Measurements from ENCODE around the gene ATG16L1.

Gene ATG16L1

GRCh38 chr2:233217892-233218377, 33.5 kb upstream of the ATG16L1 start:
- H3K4me3 ChIP-seq (ENCODE audit: insufficient read depth in 1 of 2, low read depth in 1 of 2, low read length in 2 of 2) = no peak overlapping the region
- H4K8ac ChIP-seq (ENCODE audit: low read length) = no peak overlapping the region
- H3K36me3 ChIP-seq (ENCODE audit: control insufficient read depth in 1 of 2, insufficient read depth in 2 of 2, low read depth in 1 of 2, low read length in 2 of 2) = no peaks in the 10 kb centered on the region
- no peaks in the 10 kb centered on the region for H3K4me1 ChIP-seq (ENCODE audit: control insufficient read depth, insufficient read depth, low read depth, low read length)
- no peak overlapping the region for H3K4me2 ChIP-seq (ENCODE audit: low read length, poor library complexity, severe bottlenecking)
- H2AK5ac ChIP-seq (ENCODE audit: low read length, severe bottlenecking) = no peak overlapping the region
- H3K14ac ChIP-seq (ENCODE audit: low read length in 2 of 2) = no peak overlapping the region
- no peaks in the 10 kb centered on the region for H3K9me3 ChIP-seq (ENCODE audit: control insufficient read depth, low read length)
- H3K23ac ChIP-seq (ENCODE audit: low read length in 2 of 2) = no peak overlapping the region
- no peak overlapping the region for H2BK5ac ChIP-seq (ENCODE audit: low read depth, low read length, poor library complexity, severe bottlenecking)
- H3K27me3 ChIP-seq (ENCODE audit: control insufficient read depth in 1 of 2, insufficient read depth in 1 of 2, low read length in 2 of 2) = peaks cover 3 to 13% of the 10 kb centered on the region in 2 experiments
- no peak overlapping the region for H3K4ac ChIP-seq (ENCODE audit: low read depth in 1 of 2, low read length in 2 of 2)
- no peak overlapping the region for H3K18ac ChIP-seq (ENCODE audit: low read depth in 1 of 2, low read length in 2 of 2)
- DNase-seq = no peak
- H3K27ac ChIP-seq (ENCODE audit: low read length, poor library complexity, severe bottlenecking) = no peak overlapping the region
- no peak overlapping the region for H4K91ac ChIP-seq (ENCODE audit: low read length)
- H2BK15ac ChIP-seq (ENCODE audit: low read depth, poor library complexity, severe bottlenecking) = no peak overlapping the region
- no peaks in the 10 kb centered on the region for H3K79me1 ChIP-seq (replicated peaks; ENCODE audit: low read length, poor library complexity, severe bottlenecking)
- no peak overlapping the region for H2AFZ ChIP-seq (ENCODE audit: low read depth, low read length)
- H2BK12ac ChIP-seq (ENCODE audit: low read length in 2 of 2) = no peak overlapping the region
- H2BK120ac ChIP-seq (ENCODE audit: low read depth, low read length) = no peak overlapping the region
- 90% methylated on average over 8 of the region's 8 CpGs for WGBS
- no peak overlapping the region for H3K9ac ChIP-seq (ENCODE audit: low read length)

GRCh38 chr2:233218836-233219235, 32.6 kb upstream of the ATG16L1 start:
- no peak overlapping the region for H2BK15ac ChIP-seq (ENCODE audit: low read depth, poor library complexity, severe bottlenecking)
- H2BK120ac ChIP-seq (ENCODE audit: low read depth, low read length) = no peak overlapping the region
- no peak overlapping the region for H3K27ac ChIP-seq (ENCODE audit: low read length, poor library complexity, severe bottlenecking)
- no peak overlapping the region for H3K14ac ChIP-seq (ENCODE audit: low read length in 2 of 2)
- H4K8ac ChIP-seq (ENCODE audit: low read length) = no peak overlapping the region
- H3K27me3 ChIP-seq (ENCODE audit: control insufficient read depth in 1 of 2, insufficient read depth in 1 of 2, low read length in 2 of 2) = peaks cover 6 to 17% of the 10 kb centered on the region in 2 experiments
- H2AK5ac ChIP-seq (ENCODE audit: low read length, severe bottlenecking) = no peak overlapping the region
- no peak overlapping the region for H3K4me3 ChIP-seq (ENCODE audit: insufficient read depth in 1 of 2, low read depth in 1 of 2, low read length in 2 of 2)
- peak overlapping the region; percentile 64 for H2AFZ ChIP-seq (ENCODE audit: low read depth, low read length)
- no peak overlapping the region for H3K9ac ChIP-seq (ENCODE audit: low read length)
- 87% methylated on average over 6 of the region's 6 CpGs for WGBS
- H3K79me1 ChIP-seq (replicated peaks; ENCODE audit: low read length, poor library complexity, severe bottlenecking) = no peaks in the 10 kb centered on the region
- H3K4me2 ChIP-seq (ENCODE audit: low read length, poor library complexity, severe bottlenecking) = no peak overlapping the region
- H3K18ac ChIP-seq (ENCODE audit: low read depth in 1 of 2, low read length in 2 of 2) = no peak overlapping the region
- no peak overlapping the region for H4K91ac ChIP-seq (ENCODE audit: low read length)
- no peak overlapping the region for H2BK12ac ChIP-seq (ENCODE audit: low read length in 2 of 2)
- DNase-seq = no peak
- H3K23ac ChIP-seq (ENCODE audit: low read length in 2 of 2) = no peak overlapping the region
- no peak overlapping the region for H3K4ac ChIP-seq (ENCODE audit: low read depth in 1 of 2, low read length in 2 of 2)
- H2BK5ac ChIP-seq (ENCODE audit: low read depth, low read length, poor library complexity, severe bottlenecking) = no peak overlapping the region
- no peaks in the 10 kb centered on the region for H3K9me3 ChIP-seq (ENCODE audit: control insufficient read depth, low read length)
- no peaks in the 10 kb centered on the region for H3K4me1 ChIP-seq (ENCODE audit: control insufficient read depth, insufficient read depth, low read depth, low read length)
- H3K36me3 ChIP-seq (ENCODE audit: control insufficient read depth in 1 of 2, insufficient read depth in 2 of 2, low read depth in 1 of 2, low read length in 2 of 2) = no peaks in the 10 kb centered on the region

- Histone ChIP-seq H3K23ac (ENCODE audit: low read length in 2 of 2) (no peak overlapping the region), H3K9ac (ENCODE audit: low read length) (no peak overlapping the region), H3K4ac (ENCODE audit: low read depth in 1 of 2, low read length in 2 of 2) (no peak overlapping the region), H3K9me3 (ENCODE audit: control insufficient read depth, low read length) (no peaks in the 10 kb centered on the region), H2BK15ac (ENCODE audit: low read depth, poor library complexity, severe bottlenecking) (no peak overlapping the region), H3K4me1 (ENCODE audit: control insufficient read depth, insufficient read depth, low read depth, low read length) (no peaks in the 10 kb centered on the region), H3K79me1 (replicated peaks; ENCODE audit: low read length, poor library complexity, severe bottlenecking) (no peaks in the 10 kb centered on the region), H3K27ac (ENCODE audit: low read length, poor library complexity, severe bottlenecking) (no peak overlapping the region), H3K14ac (ENCODE audit: low read length in 2 of 2) (no peak overlapping the region), H2BK5ac (ENCODE audit: low read depth, low read length, poor library complexity, severe bottlenecking) (no peak overlapping the region), H4K91ac (ENCODE audit: low read length) (no peak overlapping the region), H3K4me2 (ENCODE audit: low read length, poor library complexity, severe bottlenecking) (no peak overlapping the region), H2BK12ac (ENCODE audit: low read length in 2 of 2) (no peak overlapping the region), H3K36me3 (ENCODE audit: control insufficient read depth in 1 of 2, insufficient read depth in 2 of 2, low read depth in 1 of 2, low read length in 2 of 2) (no peaks in the 10 kb centered on the region), H4K8ac (ENCODE audit: low read length) (no peak overlapping the region), H2AFZ (ENCODE audit: low read depth, low read length) (no peak overlapping the region), H3K18ac (ENCODE audit: low read depth in 1 of 2, low read length in 2 of 2) (no peak overlapping the region), H3K27me3 (ENCODE audit: control insufficient read depth in 1 of 2, insufficient read depth in 1 of 2, low read length in 2 of 2) (peaks cover 7 to 20% of the 10 kb centered on the region in 2 experiments), H3K4me3 (ENCODE audit: insufficient read depth in 1 of 2, low read depth in 1 of 2, low read length in 2 of 2) (no peak overlapping the region), H2BK120ac (ENCODE audit: low read depth, low read length) (no peak overlapping the region), H2AK5ac (ENCODE audit: low read length, severe bottlenecking) (no peak overlapping the region)
- 100% methylated on average over 1 of the region's 1 CpG for WGBS
- no peak for DNase-seq
Observed at GRCh38 chr2:233219848-233220247, 31.6 kb upstream of the ATG16L1 start.

- Histone ChIP-seq H4K8ac (ENCODE audit: low read length) (no peak overlapping the region), H3K27ac (ENCODE audit: low read length, poor library complexity, severe bottlenecking) (no peak overlapping the region), H3K4ac (ENCODE audit: low read depth in 1 of 2, low read length in 2 of 2) (no peak overlapping the region), H3K4me3 (ENCODE audit: insufficient read depth in 1 of 2, low read depth in 1 of 2, low read length in 2 of 2) (no peak overlapping the region), H4K91ac (ENCODE audit: low read length) (no peak overlapping the region), H2AK5ac (ENCODE audit: low read length, severe bottlenecking) (no peak overlapping the region), H2BK5ac (ENCODE audit: low read depth, low read length, poor library complexity, severe bottlenecking) (no peak overlapping the region), H3K27me3 (ENCODE audit: control insufficient read depth in 1 of 2, insufficient read depth in 1 of 2, low read length in 2 of 2) (peaks cover 12 to 31% of the 10 kb centered on the region in 2 experiments), H3K4me2 (ENCODE audit: low read length, poor library complexity, severe bottlenecking) (no peak overlapping the region), H3K36me3 (ENCODE audit: control insufficient read depth in 1 of 2, insufficient read depth in 2 of 2, low read depth in 1 of 2, low read length in 2 of 2) (no peaks in the 10 kb centered on the region), H3K9ac (ENCODE audit: low read length) (no peak overlapping the region), H3K4me1 (ENCODE audit: control insufficient read depth, insufficient read depth, low read depth, low read length) (no peaks in the 10 kb centered on the region), H2BK12ac (ENCODE audit: low read length in 2 of 2) (no peak overlapping the region), H3K79me1 (replicated peaks; ENCODE audit: low read length, poor library complexity, severe bottlenecking) (no peaks in the 10 kb centered on the region), H3K23ac (ENCODE audit: low read length in 2 of 2) (no peak overlapping the region), H3K14ac (ENCODE audit: low read length in 2 of 2) (no peak overlapping the region), H3K9me3 (ENCODE audit: control insufficient read depth, low read length) (no peaks in the 10 kb centered on the region), H2AFZ (ENCODE audit: low read depth, low read length) (no peak overlapping the region), H2BK15ac (ENCODE audit: low read depth, poor library complexity, severe bottlenecking) (no peak overlapping the region), H3K18ac (ENCODE audit: low read depth in 1 of 2, low read length in 2 of 2) (no peak overlapping the region), H2BK120ac (ENCODE audit: low read depth, low read length) (no peak overlapping the region)
- 85% methylated on average over 2 of the region's 2 CpGs for WGBS
- no peak for DNase-seq
Observed at GRCh38 chr2:233221378-233222063, 30.0 kb upstream of the ATG16L1 start.
